SK-N-SH (cell line): ENCODE data around the gene DDX19B.

ENCODE experiments used
- EP300 ChIP-seq, 2 experiments: IDR thresholded peaks; 2 replicates each; pipeline versions ENCODE4 v1.4.0 to v1.6.1; 2012; ENCODE audit warnings: borderline replicate concordance in 1 of 2, low read depth in 1 of 2, low read length in 1 of 2
- SIN3A ChIP-seq: IDR thresholded peaks from 2 replicates; pipeline ENCODE4 v1.6.1; 2012; ENCODE audit warnings: low read depth, mild to moderate bottlenecking, low read length, moderate library complexity, borderline replicate concordance
- TCF12 ChIP-seq: IDR thresholded peaks from 2 replicates; pipeline ENCODE4 v1.4.0; 2012
- TF ChIP-seq, protein P1 (sequence below): fragments of 200-600 bp; sonication (generic); IDR thresholded peaks from 2 replicates; pipeline ENCODE4 v1.6.1; 2017; ENCODE audit warnings: antibody characterized with exemption, mild to moderate bottlenecking, moderate library complexity
- TF ChIP-seq, protein P2 (sequence below): IDR thresholded peaks from 2 replicates; pipeline ENCODE4 v1.6.1; 2012; ENCODE audit warnings: mild to moderate bottlenecking, low read depth, low read length, moderate library complexity

DNA sequence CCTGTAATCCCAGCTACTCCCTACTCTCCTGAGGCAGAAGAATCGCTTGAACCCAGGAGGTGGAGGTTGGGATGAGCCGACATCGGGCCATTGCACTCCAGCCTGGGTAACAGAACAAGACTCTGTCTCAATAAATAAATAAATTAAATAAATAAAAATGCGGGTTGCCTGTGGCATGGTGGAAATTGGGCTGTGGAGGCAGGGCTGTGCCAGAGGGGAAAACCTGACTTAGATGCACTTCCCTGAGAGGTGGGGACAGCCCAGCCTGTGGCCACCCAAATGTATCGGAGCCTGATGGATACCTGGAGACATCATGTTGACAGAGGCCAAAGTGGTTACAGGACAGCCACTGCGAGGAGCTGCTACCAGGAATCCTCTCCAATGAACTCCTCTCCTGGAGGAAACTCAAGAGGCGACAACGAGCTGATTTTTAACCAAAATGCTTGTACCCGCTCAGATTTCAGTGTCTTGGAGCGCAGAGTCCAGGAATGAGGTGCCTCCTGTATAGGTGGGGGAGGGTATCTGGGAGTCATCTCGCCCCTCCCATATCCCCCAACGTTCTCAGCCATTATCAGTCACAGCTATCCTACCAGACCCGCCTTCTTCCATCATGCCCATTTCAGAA lies 80.0 kb downstream of the DDX19B start:
- TF ChIP-seq, protein P1, sequence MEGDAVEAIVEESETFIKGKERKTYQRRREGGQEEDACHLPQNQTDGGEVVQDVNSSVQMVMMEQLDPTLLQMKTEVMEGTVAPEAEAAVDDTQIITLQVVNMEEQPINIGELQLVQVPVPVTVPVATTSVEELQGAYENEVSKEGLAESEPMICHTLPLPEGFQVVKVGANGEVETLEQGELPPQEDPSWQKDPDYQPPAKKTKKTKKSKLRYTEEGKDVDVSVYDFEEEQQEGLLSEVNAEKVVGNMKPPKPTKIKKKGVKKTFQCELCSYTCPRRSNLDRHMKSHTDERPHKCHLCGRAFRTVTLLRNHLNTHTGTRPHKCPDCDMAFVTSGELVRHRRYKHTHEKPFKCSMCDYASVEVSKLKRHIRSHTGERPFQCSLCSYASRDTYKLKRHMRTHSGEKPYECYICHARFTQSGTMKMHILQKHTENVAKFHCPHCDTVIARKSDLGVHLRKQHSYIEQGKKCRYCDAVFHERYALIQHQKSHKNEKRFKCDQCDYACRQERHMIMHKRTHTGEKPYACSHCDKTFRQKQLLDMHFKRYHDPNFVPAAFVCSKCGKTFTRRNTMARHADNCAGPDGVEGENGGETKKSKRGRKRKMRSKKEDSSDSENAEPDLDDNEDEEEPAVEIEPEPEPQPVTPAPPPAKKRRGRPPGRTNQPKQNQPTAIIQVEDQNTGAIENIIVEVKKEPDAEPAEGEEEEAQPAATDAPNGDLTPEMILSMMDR = no peak
- TF ChIP-seq EP300 (IDR thresholded peaks at IDR 0.05; ENCODE audit: borderline replicate concordance in 1 of 2, low read depth in 1 of 2, low read length in 1 of 2) = no peak
- TF ChIP-seq, protein P2, sequence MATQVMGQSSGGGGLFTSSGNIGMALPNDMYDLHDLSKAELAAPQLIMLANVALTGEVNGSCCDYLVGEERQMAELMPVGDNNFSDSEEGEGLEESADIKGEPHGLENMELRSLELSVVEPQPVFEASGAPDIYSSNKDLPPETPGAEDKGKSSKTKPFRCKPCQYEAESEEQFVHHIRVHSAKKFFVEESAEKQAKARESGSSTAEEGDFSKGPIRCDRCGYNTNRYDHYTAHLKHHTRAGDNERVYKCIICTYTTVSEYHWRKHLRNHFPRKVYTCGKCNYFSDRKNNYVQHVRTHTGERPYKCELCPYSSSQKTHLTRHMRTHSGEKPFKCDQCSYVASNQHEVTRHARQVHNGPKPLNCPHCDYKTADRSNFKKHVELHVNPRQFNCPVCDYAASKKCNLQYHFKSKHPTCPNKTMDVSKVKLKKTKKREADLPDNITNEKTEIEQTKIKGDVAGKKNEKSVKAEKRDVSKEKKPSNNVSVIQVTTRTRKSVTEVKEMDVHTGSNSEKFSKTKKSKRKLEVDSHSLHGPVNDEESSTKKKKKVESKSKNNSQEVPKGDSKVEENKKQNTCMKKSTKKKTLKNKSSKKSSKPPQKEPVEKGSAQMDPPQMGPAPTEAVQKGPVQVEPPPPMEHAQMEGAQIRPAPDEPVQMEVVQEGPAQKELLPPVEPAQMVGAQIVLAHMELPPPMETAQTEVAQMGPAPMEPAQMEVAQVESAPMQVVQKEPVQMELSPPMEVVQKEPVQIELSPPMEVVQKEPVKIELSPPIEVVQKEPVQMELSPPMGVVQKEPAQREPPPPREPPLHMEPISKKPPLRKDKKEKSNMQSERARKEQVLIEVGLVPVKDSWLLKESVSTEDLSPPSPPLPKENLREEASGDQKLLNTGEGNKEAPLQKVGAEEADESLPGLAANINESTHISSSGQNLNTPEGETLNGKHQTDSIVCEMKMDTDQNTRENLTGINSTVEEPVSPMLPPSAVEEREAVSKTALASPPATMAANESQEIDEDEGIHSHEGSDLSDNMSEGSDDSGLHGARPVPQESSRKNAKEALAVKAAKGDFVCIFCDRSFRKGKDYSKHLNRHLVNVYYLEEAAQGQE = no peak
- TF ChIP-seq SIN3A = no peak
- TF ChIP-seq TCF12 = no peak
